MM.1S (cell line): ENCODE data around the gene UBE2Q1.
"Not testable (repeated sequence)": the region's sequence is repeated elsewhere in the genome, so short reads cannot be mapped to it uniquely, and the experiment has no call there.

Experiments used
- DNase-seq: peaks from one replicate; pipeline ENCODE4 v3.0.0-alpha.2; 2015
- H2AFZ ChIP-seq: fragments of 300-600 bp; sonication (generic); 2 replicates; pipeline ENCODE4 v1.6.0; 2016; ENCODE audit warnings: antibody characterized with exemption, low read length
- H3F3A ChIP-seq: fragments of 300-600 bp; sonication (generic); 2 replicates; pipeline ENCODE4 v1.6.1; 2016; ENCODE audit warnings: mild to moderate bottlenecking, antibody characterized with exemption, low read length, moderate library complexity, mixed read lengths; ENCODE audit not compliant: insufficient read depth
- H3K27ac ChIP-seq: fragments of 300-600 bp; sonication (generic); 2 replicates; pipeline ENCODE4 v1.5.1; 2016; ENCODE audit warnings: mild to moderate bottlenecking, low read length
- H3K27me3 ChIP-seq: fragments of 300-600 bp; sonication (generic); replicated peaks from 2 replicates; pipeline ENCODE4 v1.6.0; 2016; ENCODE audit warnings: low read length; ENCODE audit not compliant: insufficient read depth
- H3K36me3 ChIP-seq: fragments of 300-600 bp; sonication (generic); replicated peaks from 2 replicates; pipeline ENCODE4 v1.6.1; 2016; ENCODE audit warnings: mild to moderate bottlenecking, low read length, mixed read lengths; ENCODE audit not compliant: insufficient read depth
- H3K4me1 ChIP-seq: fragments of 300-600 bp; sonication (generic); 2 replicates; pipeline ENCODE4 v1.6.1; 2016; ENCODE audit warnings: low read length, mixed read lengths
- H3K4me2 ChIP-seq: fragments of 300-600 bp; sonication (generic); 2 replicates; pipeline ENCODE4 v1.6.0; 2016; ENCODE audit warnings: low read depth, low read length
- H3K4me3 ChIP-seq: fragments of 300-600 bp; sonication (generic); 2 replicates; pipeline ENCODE4 v1.5.1; 2016; ENCODE audit warnings: low read length, mixed read lengths
- H3K79me2 ChIP-seq: fragments of 300-600 bp; sonication (generic); 2 replicates; pipeline ENCODE4 v1.6.1; 2016; ENCODE audit warnings: mixed run types, low read length, mixed read lengths
- H3K9ac ChIP-seq: fragments of 300-600 bp; sonication (generic); 2 replicates; pipeline ENCODE4 v1.6.1; 2016; ENCODE audit warnings: low read length, mixed read lengths
- H3K9me2 ChIP-seq: fragments of 300-600 bp; sonication (generic); replicated peaks from 2 replicates; pipeline ENCODE4 v1.6.1; 2016; ENCODE audit warnings: mild to moderate bottlenecking, low read length, mixed read lengths; ENCODE audit not compliant: insufficient read depth
- H3K9me3 ChIP-seq: fragments of 300-600 bp; sonication (generic); replicated peaks from 2 replicates; pipeline ENCODE4 v1.6.1; 2016; ENCODE audit warnings: mild to moderate bottlenecking, low read length, mixed read lengths; ENCODE audit not compliant: insufficient read depth
- H4K20me1 ChIP-seq: fragments of 300-600 bp; sonication (generic); 2 replicates; pipeline ENCODE4 v1.6.1; 2016; ENCODE audit warnings: mild to moderate bottlenecking, low read length, moderate library complexity, mixed read lengths; ENCODE audit not compliant: insufficient read depth
- EZH2 ChIP-seq: fragments of 300-600 bp; sonication (generic); optimal IDR thresholded peaks from 2 replicates; pipeline ENCODE3; 2017; ENCODE audit warnings: low read depth, mild to moderate bottlenecking, antibody characterized with exemption, low read length, mixed read lengths
- EZH2phosphoT487 ChIP-seq: fragments of 300-600 bp; sonication (generic); IDR thresholded peaks from 2 replicates; pipeline ENCODE4 v1.6.1; 2018; ENCODE audit warnings: antibody characterized with exemption, low read length
- TF ChIP-seq, protein P1 (sequence below): fragments of 300-600 bp; sonication (generic); IDR thresholded peaks from 2 replicates; pipeline ENCODE4 v1.5.1; 2016; ENCODE audit warnings: antibody characterized with exemption, low read length, mixed read lengths

Gene UBE2Q1

DNA sequence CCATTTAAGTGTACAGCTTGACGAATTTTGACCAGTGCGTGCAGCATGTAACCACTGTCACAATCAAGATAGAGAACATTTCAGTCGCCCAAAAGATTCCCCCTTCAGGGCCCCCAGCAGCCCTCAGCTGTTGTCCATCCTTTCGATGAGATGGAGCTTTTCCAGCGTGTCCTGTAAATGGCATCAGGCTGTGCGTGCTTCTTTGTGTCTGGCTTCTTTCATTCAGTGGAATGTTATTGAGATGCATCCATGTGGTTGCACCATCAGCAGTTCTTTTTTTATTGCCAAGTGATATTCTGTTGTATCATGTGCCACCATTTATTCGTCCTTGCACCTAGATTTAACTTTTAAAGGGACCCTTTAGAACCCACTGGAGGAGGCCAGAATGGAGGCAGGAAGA lies 21.9 kb downstream of the UBE2Q1 start:
- Histone ChIP-seq H3K27ac (no peak overlapping the region), H3K4me1 (no peaks in the 10 kb centered on the region), H3K9ac (no peak overlapping the region), H3K9me2 (no peaks in the 10 kb centered on the region), H2AFZ (no peak overlapping the region), H3K4me2 (no peak overlapping the region), H3K36me3 (no peaks in the 10 kb centered on the region), H3K4me3 (no peak overlapping the region), H3K27me3 (no peaks in the 10 kb centered on the region), H4K20me1 (no peaks in the 10 kb centered on the region), H3F3A (no peaks in the 10 kb centered on the region), H3K9me3 (no peaks in the 10 kb centered on the region), H3K79me2 (no peaks in the 10 kb centered on the region)
- TF ChIP-seq, protein P1, sequence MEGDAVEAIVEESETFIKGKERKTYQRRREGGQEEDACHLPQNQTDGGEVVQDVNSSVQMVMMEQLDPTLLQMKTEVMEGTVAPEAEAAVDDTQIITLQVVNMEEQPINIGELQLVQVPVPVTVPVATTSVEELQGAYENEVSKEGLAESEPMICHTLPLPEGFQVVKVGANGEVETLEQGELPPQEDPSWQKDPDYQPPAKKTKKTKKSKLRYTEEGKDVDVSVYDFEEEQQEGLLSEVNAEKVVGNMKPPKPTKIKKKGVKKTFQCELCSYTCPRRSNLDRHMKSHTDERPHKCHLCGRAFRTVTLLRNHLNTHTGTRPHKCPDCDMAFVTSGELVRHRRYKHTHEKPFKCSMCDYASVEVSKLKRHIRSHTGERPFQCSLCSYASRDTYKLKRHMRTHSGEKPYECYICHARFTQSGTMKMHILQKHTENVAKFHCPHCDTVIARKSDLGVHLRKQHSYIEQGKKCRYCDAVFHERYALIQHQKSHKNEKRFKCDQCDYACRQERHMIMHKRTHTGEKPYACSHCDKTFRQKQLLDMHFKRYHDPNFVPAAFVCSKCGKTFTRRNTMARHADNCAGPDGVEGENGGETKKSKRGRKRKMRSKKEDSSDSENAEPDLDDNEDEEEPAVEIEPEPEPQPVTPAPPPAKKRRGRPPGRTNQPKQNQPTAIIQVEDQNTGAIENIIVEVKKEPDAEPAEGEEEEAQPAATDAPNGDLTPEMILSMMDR: no peak
- no peak for TF ChIP-seq EZH2
- no peak for TF ChIP-seq EZH2phosphoT487
- no peak for DNase-seq

DNA sequence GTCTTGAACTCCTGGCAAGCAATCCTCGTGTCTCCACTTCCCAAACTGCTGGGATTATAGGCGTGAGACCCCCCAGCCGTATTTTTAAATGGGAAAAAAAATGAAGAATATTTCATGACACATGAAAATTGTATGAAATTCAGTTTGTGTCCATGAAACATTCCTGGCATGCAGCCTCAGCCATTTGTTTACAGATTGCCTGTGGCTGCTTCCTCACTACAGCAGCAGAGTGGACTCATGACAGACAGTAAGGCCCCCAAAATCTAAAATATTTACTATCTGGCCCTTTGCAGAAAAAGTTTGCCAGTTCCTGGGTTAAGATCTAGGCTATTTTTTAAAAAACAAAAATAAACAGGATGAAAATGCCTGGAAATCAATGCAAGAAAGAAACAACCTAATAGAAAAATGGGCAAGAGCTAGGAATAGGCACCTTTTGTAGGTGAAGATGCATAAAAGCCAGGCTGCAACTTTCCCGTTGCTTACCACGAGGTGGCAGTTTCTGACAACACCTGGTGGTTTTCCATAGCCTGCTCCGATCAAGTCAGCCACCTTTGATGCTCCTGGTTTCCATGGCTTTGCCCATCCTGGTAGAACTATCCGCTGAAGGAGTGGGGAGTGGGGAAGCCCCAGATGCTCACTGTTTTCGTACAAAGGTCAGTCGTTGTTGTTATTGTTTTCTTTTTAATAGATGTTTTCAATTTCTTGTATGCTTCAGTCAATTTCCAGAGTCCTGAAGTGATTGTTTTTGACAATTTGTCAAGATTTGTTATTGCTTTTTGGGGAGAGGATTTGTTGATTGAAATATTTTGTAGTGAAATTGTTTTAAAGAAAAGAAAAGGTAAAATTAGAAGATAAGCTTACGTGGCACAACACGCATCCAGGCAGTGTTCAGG lies 24.3 kb downstream of the UBE2Q1 start:
- Histone ChIP-seq H3K4me3 (no peak overlapping the region), H3K36me3 (no peaks in the 10 kb centered on the region), H3K9me2 (no peaks in the 10 kb centered on the region), H3K9me3 (no peaks in the 10 kb centered on the region), H3K4me1 (no peaks in the 10 kb centered on the region), H3K4me2 (no peak overlapping the region), H3K27me3 (no peaks in the 10 kb centered on the region), H3K9ac (no peak overlapping the region), H3F3A (no peaks in the 10 kb centered on the region), H3K27ac (no peak overlapping the region), H4K20me1 (no peaks in the 10 kb centered on the region), H3K79me2 (no peaks in the 10 kb centered on the region), H2AFZ (no peak overlapping the region)
- peak; percentile 75 for DNase-seq
- TF ChIP-seq EZH2: no peak
- TF ChIP-seq, protein P1: peak; percentile 79
- TF ChIP-seq EZH2phosphoT487: no peak

DNA sequence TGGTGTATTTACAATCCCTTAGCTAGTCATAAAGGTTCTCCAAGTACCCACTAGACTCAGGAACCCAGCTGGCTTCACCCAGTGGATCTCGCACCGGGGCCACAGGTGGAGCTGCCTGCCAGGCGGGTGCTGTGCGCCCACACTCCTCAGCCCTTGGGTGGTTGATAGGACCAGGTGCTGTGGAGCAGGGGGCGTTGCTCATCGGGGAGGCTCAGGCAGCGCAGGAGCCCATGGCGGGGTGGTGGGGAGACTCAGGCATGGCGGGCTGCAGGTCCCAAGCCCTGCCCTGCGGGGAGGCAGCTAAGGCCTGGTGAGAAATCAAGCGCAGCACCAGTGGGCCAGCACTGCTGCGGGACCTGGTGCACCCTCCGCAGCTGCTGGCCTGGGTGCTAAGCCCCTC lies 26.5 kb downstream of the UBE2Q1 start:
- not testable (repeated sequence) for DNase-seq, H3K9me2 ChIP-seq, H3K9ac ChIP-seq, H3K36me3 ChIP-seq, H2AFZ ChIP-seq, H3F3A ChIP-seq, H3K79me2 ChIP-seq, H3K27ac ChIP-seq, H4K20me1 ChIP-seq, H3K27me3 ChIP-seq, H3K9me3 ChIP-seq, H3K4me3 ChIP-seq, H3K4me2 ChIP-seq, H3K4me1 ChIP-seq

DNA sequence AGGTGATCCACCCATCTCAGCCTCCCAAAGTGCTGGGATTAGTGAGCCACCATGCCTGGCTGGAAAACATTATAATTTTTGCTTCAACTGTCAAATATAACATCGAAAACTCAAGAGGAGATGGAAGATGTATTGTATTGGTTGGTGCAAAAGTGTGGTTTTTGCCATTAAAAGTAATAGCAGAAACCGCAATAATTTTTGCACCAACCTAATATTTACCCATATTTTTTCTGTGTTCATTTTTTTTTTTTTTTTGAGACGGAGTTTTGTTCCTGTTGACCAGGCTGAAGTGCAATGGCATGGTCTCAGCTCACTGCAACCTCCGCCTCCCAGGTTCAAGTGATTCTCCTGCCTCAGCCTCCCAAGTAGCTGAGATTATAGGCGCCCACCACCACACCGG lies 29.2 kb downstream of the UBE2Q1 start:
- H3K9ac ChIP-seq: no peak overlapping the region
- H3K79me2 ChIP-seq: no peaks in the 10 kb centered on the region
- H3K4me1 ChIP-seq: no peaks in the 10 kb centered on the region
- no peaks in the 10 kb centered on the region for H3K9me3 ChIP-seq
- no peaks in the 10 kb centered on the region for H3K9me2 ChIP-seq
- H4K20me1 ChIP-seq: no peaks in the 10 kb centered on the region
- no peak overlapping the region for H2AFZ ChIP-seq
- H3K27me3 ChIP-seq: no peaks in the 10 kb centered on the region
- no peak overlapping the region for H3K4me3 ChIP-seq
- H3K4me2 ChIP-seq: no peak overlapping the region
- TF ChIP-seq EZH2phosphoT487 (no peak), EZH2 (no peak)
- TF ChIP-seq, protein P1: no peak
- DNase-seq: no peak
- no peaks in the 10 kb centered on the region for H3F3A ChIP-seq
- H3K36me3 ChIP-seq: no peaks in the 10 kb centered on the region
- H3K27ac ChIP-seq: no peak overlapping the region
